K562 (cell line): ENCODE measurements around the gene RAP1GDS1. TPM values are rescaled to one million over a fixed set of nuclear protein-coding genes. Genes with fewer than 3 reads are reported as not detected.

ENCODE experiments used
- ATAC-seq: fragments of 200-7000 bp; cut with Tn5 transposase; 3 replicates; pipeline ENCODE4 v1.9.1; 2020; ENCODE audit warnings: moderate library complexity
- BruUV-seq: library from RNA; stranded (reverse); fragments of 400-500 nt; replicated peaks from 2 replicates; lab custom pipeline; 2021; lab: Mats Ljungman, UMichigan
- CTCF ChIA-PET: fragments of 300-600 bp; formaldehyde crosslinking; extraction: SDS; loops from one replicate; lab custom pipeline; 2021; ENCODE audit warnings: low intra/inter-chr PET ratio; lab: Yijun Ruan, JAX
- POLR2A ChIA-PET: fragments of 300-600, 350-650 bp; sonication (Branson Sonifier 250); formaldehyde crosslinking; extraction: SDS; loops from one replicate; lab custom pipeline; 2021; ENCODE audit warnings: antibody characterized with exemption, inconsistent platforms; lab: Yijun Ruan, JAX
- DNase-seq, 4 experiments: peaks; one replicate each; pipeline versions ENCODE4 v3.0.0 to v3.0.0-alpha.2; 2011 to 2018; ENCODE audit warnings: low spot score in 3 of 4, mixed read lengths in 3 of 4; ENCODE audit errors: extremely low read depth in 1 of 4
- FAIRE-seq: peaks from 2 replicates; lab custom pipeline; 2011; peaks lifted over from hg19 to GRCh38; lab: Jason Lieb, UNC
- H2AFZ ChIP-seq: 2 replicates; pipeline ENCODE4 v1.6.0; 2011; ENCODE audit warnings: low read depth, low read length, control low read depth, inconsistent platforms
- H3K27ac ChIP-seq: fragments of 200-600 bp; 3 replicates; pipeline ENCODE4 v1.8.0; 2011; ENCODE audit warnings: low read depth, mild to moderate bottlenecking, control low read depth, inconsistent platforms, low read length, moderate library complexity, mixed read lengths; ENCODE audit errors: extremely low read depth
- H3K27me3 ChIP-seq, 2 experiments: fragments of 300-600 bp in 1 of 2; 2 replicates in 1 of 2; 3 replicates in 1 of 2; pipeline versions ENCODE4 v1.6.0 to v1.8.0; 2011; ENCODE audit warnings: inconsistent platforms in 2 of 2, low read length in 2 of 2, mild to moderate bottlenecking in 1 of 2, mixed read lengths in 1 of 2, moderate library complexity in 1 of 2; ENCODE audit not compliant: control insufficient read depth in 2 of 2, insufficient read depth in 2 of 2
- H3K36me3 ChIP-seq: fragments of 300-600 bp; 3 replicates; pipeline ENCODE4 v1.8.0; 2011; ENCODE audit warnings: mild to moderate bottlenecking, low read length, inconsistent platforms; ENCODE audit not compliant: control insufficient read depth, insufficient read depth
- H3K4me1 ChIP-seq, 2 experiments: fragments of 200-600 bp in 1 of 2; replicated peaks in 1 of 2; 2 replicates in 1 of 2; 3 replicates in 1 of 2; pipeline versions ENCODE4 v1.5.1 to v1.8.0; 2011; ENCODE audit warnings: inconsistent platforms in 2 of 2, low read length in 2 of 2, mild to moderate bottlenecking in 1 of 2, mixed read lengths in 1 of 2, moderate library complexity in 1 of 2; ENCODE audit not compliant: control insufficient read depth in 2 of 2, insufficient read depth in 2 of 2
- H3K4me2 ChIP-seq: 2 replicates; pipeline ENCODE4 v1.6.1; 2011; ENCODE audit warnings: low read length, control low read depth, inconsistent platforms, mixed read lengths; ENCODE audit not compliant: insufficient read depth
- H3K4me3 ChIP-seq: fragments of 200-600 bp; sonication (generic), shearing (Covaris generic); 2 replicates; pipeline ENCODE4 v1.5.1; 2016; ENCODE audit warnings: control low read depth, inconsistent platforms
- H3K79me2 ChIP-seq: fragments of 200-600 bp; 3 replicates; pipeline ENCODE4 v1.8.0; 2011; ENCODE audit warnings: low read length, inconsistent platforms; ENCODE audit not compliant: control insufficient read depth, insufficient read depth
- H3K9ac ChIP-seq, 2 experiments: 2 replicates each; pipeline versions ENCODE4 v1.6.0 to v1.6.1; 2011; ENCODE audit warnings: low read depth in 2 of 2, low read length in 2 of 2, control low read depth in 1 of 2, inconsistent platforms in 1 of 2, mild to moderate bottlenecking in 1 of 2, mixed read lengths in 1 of 2; ENCODE audit not compliant: insufficient read depth in 1 of 2
- H3K9me1 ChIP-seq: one replicate; pipeline ENCODE4 v1.6.0; 2011; ENCODE audit warnings: inconsistent platforms, mild to moderate bottlenecking, low read length, moderate library complexity; ENCODE audit not compliant: control insufficient read depth, insufficient read depth
- H3K9me3 ChIP-seq: replicated peaks from 2 replicates; pipeline ENCODE4 v1.5.1; 2011; ENCODE audit warnings: low read depth, low read length, inconsistent platforms; ENCODE audit not compliant: control insufficient read depth, insufficient read depth
- H4K20me1 ChIP-seq: replicated peaks from 2 replicates; pipeline ENCODE4 v1.6.1; 2011; ENCODE audit warnings: low read length, inconsistent platforms, mixed read lengths; ENCODE audit not compliant: control insufficient read depth, insufficient read depth
- ATF4 ChIP-seq: fragments of 450-650 bp; formaldehyde crosslinking; IDR thresholded peaks from 2 replicates; pipeline ENCODE4 v1.4.0; 2022; ENCODE audit warnings: mild to moderate bottlenecking, moderate library complexity
- HNRNPUL1 ChIP-seq: fragments of 200-400 bp; formaldehyde crosslinking; IDR thresholded peaks from 2 replicates; pipeline ENCODE4 v1.6.1; 2017; ENCODE audit warnings: low read length
- HSF4 ChIP-seq: fragments of 250-450 bp; sonication (Bioruptor Pico); IDR thresholded peaks from 2 replicates; pipeline ENCODE4 v2.1.2; 2022; ENCODE audit warnings: mild to moderate bottlenecking, moderate library complexity, borderline replicate concordance
- KAT7 ChIP-seq: sonication (generic); formaldehyde crosslinking; IDR thresholded peaks from 2 replicates; pipeline ENCODE4 v1.8.0; 2022; ENCODE audit warnings: missing genetic modification reagents, mild to moderate bottlenecking, borderline replicate concordance
- MYNN ChIP-seq, 2 experiments: sonication (generic); formaldehyde crosslinking in 1 of 2; IDR thresholded peaks; 2 replicates each; pipeline versions ENCODE4 v1.5.0 to v1.6.1; 2016 to 2020; ENCODE audit warnings: antibody characterized with exemption in 1 of 2, missing genetic modification reagents in 1 of 2
- NR4A1 ChIP-seq, 2 experiments: fragments of 250-450 bp in 1 of 2; fragments of 450-650 bp in 1 of 2; sonication (Bioruptor Pico) in 1 of 2; IDR thresholded peaks; 2 replicates each; pipeline versions ENCODE4 v1.4.0 to v1.6.1; 2016 to 2020; ENCODE audit warnings: mild to moderate bottlenecking in 2 of 2, missing compliant biosample characterization in 1 of 2, missing genetic modification characterization in 1 of 2, moderate library complexity in 1 of 2
- PKNOX1 ChIP-seq: fragments of 450-650 bp; IDR thresholded peaks from 2 replicates; pipeline ENCODE4 v1.6.1; 2016
- RBBP5 ChIP-seq: fragments of 200-600 bp; sonication (generic); IDR thresholded peaks from 2 replicates; pipeline ENCODE4 v1.6.1; 2012; ENCODE audit warnings: borderline replicate concordance, mild to moderate bottlenecking, low read length, control low read depth, inconsistent platforms; ENCODE audit not compliant: insufficient read depth, poor library complexity, severe bottlenecking
- TARDBP ChIP-seq: fragments of 450-650 bp; IDR thresholded peaks from 2 replicates; pipeline ENCODE4 v1.6.1; 2016
- WGBS: fragments of 100-300 bp; shearing (Covaris generic); methylation state at CpG from one replicate; pipeline ENCODE4 v1.1.6; 2016; ENCODE audit warnings: low coverage, mixed read lengths; ENCODE audit not compliant: insufficient coverage; ENCODE audit errors: missing lambda C conversion rate; 5-methylcytosine and 5-hydroxymethylcytosine counted together
- in situ Hi-C: fragments of 300-500 bp; cut with MboI; formaldehyde crosslinking; loops from 4 replicates; pipeline ENCODE4 v1.15.0; 2018; ENCODE audit warnings: inconsistent platforms, mixed read lengths
- intact Hi-C: fragments of 100-400 bp; cut with micrococcal nuclease; formaldehyde crosslinking; loops from 2 replicates; pipeline ENCODE4 v1.14.2; 2022
- polyA plus RNA-seq, 8 experiments: library from polyadenylated mRNA; depleted of rRNA in 4 of 8; stranded (reverse) in 5 of 8; unstranded in 3 of 8; fragments of >200 nt; fragmentation: Nextera tagmentation in 2 of 8; fragmentation: Illumina TruSeq in 1 of 8; extraction: Ambion mirVana in 2 of 8; extraction: Trizol in 1 of 8; gene quantifications; 2 replicates each; pipeline versions ENCODE4 v1.2.1 to v1.2.3, GENCODE V29; 2011 to 2014; ENCODE audit warnings: inconsistent platforms in 1 of 8, missing spikeins in 1 of 8
- total RNA-seq, 7 experiments: library from RNA; depleted of rRNA in 6 of 7; stranded (reverse); fragments of >200 nt in 6 of 7; fragmentation: Illumina TruSeq in 2 of 7; extraction: Trizol in 2 of 7; gene quantifications; 2 replicates each; pipeline versions ENCODE4 v1.2.1 to v1.2.3, GENCODE V29; 2011 to 2021; ENCODE audit warnings: low replicate concordance in 1 of 7

RAP1GDS1 gene
- total and polyA plus RNA-seq, 9 of the 15 experiments (the other 6 are each of a cell fraction or from before 2014, with no cell fraction given) = 27.2 to 55.6 (median 31.5) TPM

- WGBS = 100% methylated on average over 2 of the region's 2 CpGs
Observed at GRCh38 chr4:98298022-98298421, 36.8 kb downstream of the RAP1GDS1 start.

More at GRCh38 chr4:98298022-98298421, 36.8 kb downstream of the RAP1GDS1 start:
- Histone ChIP-seq H3K4me2 (no peak overlapping the region), H4K20me1 (no peaks in the 10 kb centered on the region), H3K27me3 (no peaks in the 10 kb centered on the region), H3K4me3 (no peak overlapping the region), H3K9me3 (no peaks in the 10 kb centered on the region), H3K9me1 (no peaks in the 10 kb centered on the region), H3K4me1 (no peaks in the 10 kb centered on the region), H3K79me2 (no peaks in the 10 kb centered on the region), H3K9ac (no peak overlapping the region), H2AFZ (no peak overlapping the region), H3K27ac (no peak overlapping the region), H3K36me3 (peaks cover 3% of the 10 kb centered on the region; the same call in 2 of the 3 replicates)
- ATAC-seq (no peak), FAIRE-seq (no peak), DNase-seq (no peak)
- no TSS peak for BruUV-seq
- in situ Hi-C loops = no loop called here
- ChIA-PET CTCF (no interaction called here), POLR2A (interaction anchor here (0.6 to 0.9 kb wide), 2 partner anchors 10 to 28 kb away, joined by 3 to 4 read pairs; no protein-coding TSS in a partner anchor)
- no peak for TF ChIP-seq TARDBP
- no peak for TF ChIP-seq RBBP5
- TF ChIP-seq NR4A1 (CRISPR knock-in tag; IDR thresholded peaks at IDR 0.05) = no peak
- TF ChIP-seq NR4A1 (tag; IDR thresholded peaks at IDR 0.05) = no peak
- TF ChIP-seq PKNOX1 = no peak
- TF ChIP-seq ATF4 (CRISPR knock-in tag) = no peak
- no peak for TF ChIP-seq MYNN (IDR thresholded peaks at IDR 0.05)
- no peak for TF ChIP-seq MYNN (CRISPR knock-in tag; IDR thresholded peaks at IDR 0.05)
- no peak for TF ChIP-seq KAT7 (CRISPR knock-in tag)
- TF ChIP-seq HSF4 (CRISPR knock-in tag) = no peak
- TF ChIP-seq HNRNPUL1 = no peak
- intact Hi-C loops = no loop called here
